H1 (cell line): ENCODE measurements around the gene KRTAP12-3. TPM values are rescaled to one million over a fixed set of nuclear protein-coding genes. Genes with fewer than 3 reads are reported as not detected.

ENCODE experiments used
- CTCF ChIA-PET: fragments of 300-600 bp; sonication (Branson Sonifier 250); formaldehyde crosslinking; loops from one replicate; lab custom pipeline; 2021; ENCODE audit not compliant: partially characterized antibody; lab: Charles Lee
- POLR2A ChIA-PET: fragments of 300-600 bp; sonication (Branson Sonifier 250); formaldehyde crosslinking; loops from one replicate; lab custom pipeline; 2021; ENCODE audit warnings: inconsistent platforms; ENCODE audit not compliant: partially characterized antibody; lab: Charles Lee
- DNase-seq, 2 experiments: peaks; one replicate each; pipeline versions ENCODE4 v3.0.0 to v3.0.0-alpha.2; 2010 to 2022; ENCODE audit warnings: low spot score in 2 of 2, low read depth in 1 of 2, mixed read lengths in 1 of 2
- FAIRE-seq: peaks from 2 replicates; lab custom pipeline; 2011; peaks lifted over from hg19 to GRCh38; lab: Jason Lieb, UNC
- H2AFZ ChIP-seq: 2 replicates; pipeline ENCODE4 v1.8.1; 2012; ENCODE audit warnings: low read length, inconsistent platforms
- H2AK5ac ChIP-seq: 2 replicates; pipeline ENCODE4 v1.6.1; 2013; ENCODE audit warnings: low read depth, low read length
- H2BK120ac ChIP-seq: replicated peaks from 2 replicates; pipeline ENCODE3; 2013; ENCODE audit warnings: low read depth, low read length, inconsistent platforms
- H2BK12ac ChIP-seq: 2 replicates; pipeline ENCODE4 v1.6.1; 2013; ENCODE audit warnings: low read depth, low read length
- H2BK15ac ChIP-seq: 2 replicates; pipeline ENCODE4 v1.6.1; 2013; ENCODE audit warnings: low read length
- H2BK20ac ChIP-seq: 2 replicates; pipeline ENCODE4 v1.6.1; 2013; ENCODE audit warnings: low read length
- H2BK5ac ChIP-seq: 2 replicates; pipeline ENCODE4 v1.6.1; 2013; ENCODE audit warnings: low read depth, low read length
- H3K14ac ChIP-seq: 2 replicates; pipeline ENCODE4 v1.6.1; 2013; ENCODE audit warnings: inconsistent platforms; ENCODE audit not compliant: insufficient read length
- H3K18ac ChIP-seq: 2 replicates; pipeline ENCODE4 v1.6.1; 2013; ENCODE audit warnings: low read length; ENCODE audit errors: extremely low read depth
- H3K23ac ChIP-seq: 2 replicates; pipeline ENCODE4 v1.6.1; 2013; ENCODE audit warnings: inconsistent platforms; ENCODE audit not compliant: insufficient read length
- H3K23me2 ChIP-seq: 2 replicates; pipeline ENCODE4 v1.6.1; 2013; ENCODE audit warnings: low read depth, low read length
- H3K27ac ChIP-seq: 2 replicates; pipeline ENCODE4 v1.6.1; 2011; ENCODE audit warnings: low read depth, low read length, inconsistent platforms
- H3K27me3 ChIP-seq, 4 experiments: replicated peaks in 1 of 4; 1 replicate in 1 of 4; 2 replicates in 3 of 4; pipeline versions ENCODE4 v1.6.1 to v1.8.1; 2011 to 2013; ENCODE audit warnings: low read length in 3 of 4, mild to moderate bottlenecking in 3 of 4, inconsistent platforms in 2 of 4, mixed read lengths in 2 of 4, moderate library complexity in 1 of 4; ENCODE audit not compliant: control insufficient read depth in 3 of 4, insufficient read depth in 3 of 4; ENCODE audit errors: extremely low read depth in 1 of 4
- H3K36me3 ChIP-seq, 4 experiments: 2 replicates each; pipeline versions ENCODE4 v1.6.1 to v1.8.1; 2011 to 2013; ENCODE audit warnings: mild to moderate bottlenecking in 4 of 4, low read length in 3 of 4, moderate library complexity in 2 of 4, control low read depth in 1 of 4, inconsistent platforms in 1 of 4; ENCODE audit not compliant: insufficient read depth in 4 of 4, control insufficient read depth in 2 of 4
- H3K4ac ChIP-seq: replicated peaks from 2 replicates; pipeline ENCODE3; 2013; ENCODE audit warnings: low read length, low read depth, mixed read lengths, inconsistent platforms; ENCODE audit not compliant: insufficient read length
- H3K4me1 ChIP-seq, 4 experiments: replicated peaks in 1 of 4; 1 replicate in 1 of 4; 2 replicates in 3 of 4; pipeline versions ENCODE4 v1.6.1 to v1.8.1; 2011 to 2013; ENCODE audit warnings: low read length in 3 of 4, inconsistent platforms in 2 of 4, mixed read lengths in 1 of 4; ENCODE audit not compliant: insufficient read depth in 4 of 4, control insufficient read depth in 3 of 4
- H3K4me2 ChIP-seq, 2 experiments: 2 replicates each; pipeline versions ENCODE4 v1.6.1 to v1.8.1; 2011 to 2013; ENCODE audit warnings: low read depth in 2 of 2, low read length in 2 of 2, control low read depth in 1 of 2, inconsistent platforms in 1 of 2, mild to moderate bottlenecking in 1 of 2; ENCODE audit not compliant: insufficient read depth in 1 of 2
- H3K4me3 ChIP-seq, 4 experiments: fragments of 200-600, 300-600 bp in 1 of 4; sonication (generic), shearing (Covaris generic), sonication (Bioruptor Twin) in 1 of 4; 2 replicates each; pipeline versions ENCODE4 v1.5.1 to v1.8.1; 2011 to 2016; ENCODE audit warnings: low read length in 4 of 4, low read depth in 3 of 4, control low read depth in 2 of 4, inconsistent platforms in 2 of 4, mild to moderate bottlenecking in 2 of 4, mixed read lengths in 1 of 4, moderate library complexity in 1 of 4; ENCODE audit not compliant: insufficient read depth in 2 of 4; ENCODE audit errors: extremely low read depth in 1 of 4
- H3K56ac ChIP-seq: replicated peaks from 2 replicates; pipeline ENCODE3; 2013; ENCODE audit warnings: low read depth, mild to moderate bottlenecking, mixed read lengths, low read length, inconsistent platforms; ENCODE audit not compliant: insufficient read length
- H3K79me1 ChIP-seq: 2 replicates; pipeline ENCODE4 v1.6.1; 2013; ENCODE audit warnings: low read depth, low read length, control low read depth
- H3K79me2 ChIP-seq, 2 experiments: 2 replicates each; pipeline versions ENCODE4 v1.6.1 to v1.8.1; 2012 to 2013; ENCODE audit warnings: low read length in 2 of 2, mild to moderate bottlenecking in 2 of 2, inconsistent platforms in 1 of 2; ENCODE audit not compliant: insufficient read depth in 2 of 2, control insufficient read depth in 1 of 2
- H3K9ac ChIP-seq, 4 experiments: replicated peaks in 1 of 4; 1 replicate in 1 of 4; 2 replicates in 3 of 4; pipeline versions ENCODE4 v1.6.1 to v1.8.1; 2011 to 2013; ENCODE audit warnings: low read depth in 3 of 4, low read length in 3 of 4, control low read depth in 2 of 4, mild to moderate bottlenecking in 2 of 4, moderate library complexity in 2 of 4, inconsistent platforms in 1 of 4; ENCODE audit errors: extremely low read depth in 1 of 4
- H3K9me3 ChIP-seq, 2 experiments: 2 replicates each; pipeline versions ENCODE4 v1.6.1 to v1.8.1; 2012 to 2013; ENCODE audit warnings: mild to moderate bottlenecking in 2 of 2, moderate library complexity in 2 of 2, control low read depth in 1 of 2, inconsistent platforms in 1 of 2, low read depth in 1 of 2, low read length in 1 of 2, mixed read lengths in 1 of 2; ENCODE audit not compliant: insufficient read depth in 2 of 2
- H4K20me1 ChIP-seq, 2 experiments: replicated peaks in 1 of 2; 2 replicates each; pipeline versions ENCODE3 to v1.8.1; 2011 to 2013; ENCODE audit warnings: inconsistent platforms in 2 of 2, low read length in 2 of 2, mild to moderate bottlenecking in 1 of 2; ENCODE audit not compliant: insufficient read depth in 2 of 2, control insufficient read depth in 1 of 2
- H4K5ac ChIP-seq: 2 replicates; pipeline ENCODE4 v1.6.1; 2013; ENCODE audit warnings: low read length, low read depth, mixed read lengths, inconsistent platforms; ENCODE audit not compliant: insufficient read length
- H4K8ac ChIP-seq: 2 replicates; pipeline ENCODE4 v1.8.0; 2013; ENCODE audit warnings: mild to moderate bottlenecking, moderate library complexity, low read length, inconsistent platforms; ENCODE audit not compliant: insufficient read depth; ENCODE audit errors: extremely low read depth
- H4K91ac ChIP-seq: replicated peaks from 2 replicates; pipeline ENCODE3; 2013; ENCODE audit warnings: low read length, mixed read lengths, inconsistent platforms; ENCODE audit not compliant: insufficient read length
- ATF2 ChIP-seq: IDR thresholded peaks from 2 replicates; pipeline ENCODE4 v1.6.1; 2012; ENCODE audit warnings: low read length, inconsistent platforms
- CBX5 ChIP-seq: fragments of 300-800, 300-1000 bp; sonication (generic); IDR thresholded peaks from 2 replicates; pipeline ENCODE4 v1.7.1; 2016; ENCODE audit warnings: antibody characterized with exemption, low read length, low read depth
- KDM1A ChIP-seq: fragments of 200-600, 300-600 bp; sonication (generic); IDR thresholded peaks from 2 replicates; pipeline ENCODE4 v1.7.1; 2016; ENCODE audit warnings: mild to moderate bottlenecking, low read length, borderline replicate concordance
- NANOG ChIP-seq: IDR thresholded peaks from 2 replicates; pipeline ENCODE4 v1.6.1; 2011; ENCODE audit warnings: low read length, low read depth, mild to moderate bottlenecking, inconsistent platforms; ENCODE audit not compliant: insufficient read depth, poor library complexity, severe bottlenecking
- SIN3A ChIP-seq, 2 experiments: IDR thresholded peaks in 1 of 2; conservative IDR thresholded peaks in 1 of 2; 2 replicates each; pipeline ENCODE4 v1.6.1; 2011 to 2012; ENCODE audit warnings: low read length in 2 of 2, improper control_type of control experiment in 1 of 2, low read depth in 1 of 2, mild to moderate bottlenecking in 1 of 2
- whole genome bisulfite sequencing, 2 experiments: shearing (Covaris generic) in 1 of 2; methylation state at CpG; one replicate each; pipeline versions ENCODE4 v1.1.6 to v1.1.7; 2013 to 2015; ENCODE audit warnings: low lambda C conversion rate in 2 of 2, mixed read lengths in 2 of 2, inconsistent platforms in 1 of 2, low coverage in 1 of 2, missing lambda C conversion rate in 1 of 2; ENCODE audit not compliant: insufficient replicate concordance in 2 of 2, insufficient coverage in 1 of 2, insufficient read length in 1 of 2; ENCODE audit errors: extremely low coverage in 1 of 2, missing lambda C conversion rate in 1 of 2; 5-methylcytosine and 5-hydroxymethylcytosine counted together
- polyA plus RNA-seq, 7 experiments: library from polyadenylated mRNA; depleted of rRNA in 3 of 7; stranded (reverse) in 5 of 7; unstranded in 2 of 7; fragments of >200 nt in 5 of 7; fragments of 200-250 nt in 2 of 7; gene quantifications; 1 replicate in 5 of 7; 2 replicates in 1 of 7; 4 replicates in 1 of 7; pipeline versions ENCODE4 v1.2.1 to v1.2.3, GENCODE V29; 2011 to 2013; ENCODE audit warnings: missing spikeins in 2 of 7, mixed read lengths in 2 of 7
- total RNA-seq: library from RNA; stranded (reverse); fragmentation: NEBNext Ultra II Directional; extraction: Animal tissue kit (Norgen Biotek cat#: 25700); gene quantifications from 2 replicates; pipeline ENCODE4 v1.2.1, GENCODE V29; 2021

KRTAP12-3 gene
- total and polyA plus RNA-seq, 2 of the 8 experiments (the other 6 are each of a cell fraction or from before 2014, with no cell fraction given): not detected

GRCh38 chr21:44681861-44682579, 24.3 kb downstream of the KRTAP12-3 start, which contains the start of gene KRTAP12-1:
KRTAP12-1 (minus strand) TSS chr21:44682163; CDS start chr21:44682123, 40 bp downstream.
- H3K27me3 ChIP-seq: no peaks in the 10 kb centered on the region
- H3K4me3 ChIP-seq: no peak within 1 kb of the TSS
- peak within 1 kb of the TSS; percentile 27; the same call in 1 of the 2 replicates for H2BK12ac ChIP-seq
- no peaks in the 10 kb centered on the region for H3K79me1 ChIP-seq
- H3K4ac ChIP-seq: no peak within 1 kb of the TSS
- no peaks in the 10 kb centered on the region for H3K79me2 ChIP-seq
- no peak within 1 kb of the TSS for H2AK5ac ChIP-seq
- no peak within 1 kb of the TSS for H3K56ac ChIP-seq
- H3K27ac ChIP-seq: no peak within 1 kb of the TSS
- H3K9ac ChIP-seq: no peak within 1 kb of the TSS
- no peak within 1 kb of the TSS for H3K4me2 ChIP-seq
- DNase-seq: no peak
- H2BK120ac ChIP-seq: no peak within 1 kb of the TSS
- H4K20me1 ChIP-seq: no peaks in the 10 kb centered on the region
- no peak within 1 kb of the TSS for H4K91ac ChIP-seq
- no peak within 1 kb of the TSS for H2BK20ac ChIP-seq
- H2BK5ac ChIP-seq: no peak within 1 kb of the TSS
- H3K23ac ChIP-seq: no peak within 1 kb of the TSS
- ChIA-PET CTCF (interaction anchor here (0.5 to 1.5 kb wide), 4 partner anchors 9 to 893 kb away, joined by 3 read pairs; partner anchors contain the start of gene KRTAP10-12), POLR2A (interaction anchor here (0.9 to 1.5 kb wide), 2 partner anchors 10 to 13 kb away, joined by 3 to 5 read pairs; no protein-coding TSS in a partner anchor)
- no peak within 1 kb of the TSS for H3K14ac ChIP-seq
- no peaks in the 10 kb centered on the region for H3K23me2 ChIP-seq
- FAIRE-seq: no peak
- no peaks in the 10 kb centered on the region for H3K9me3 ChIP-seq
- H2BK15ac ChIP-seq: 0 out of 2 replicates have a peak within 1 kb of the TSS, but pooled peaks have one; percentile 61
- no peak within 1 kb of the TSS for H2AFZ ChIP-seq
- H3K4me1 ChIP-seq: peaks cover 4 to 9% (median 6%) of the 10 kb centered on the region in 4 experiments
- 0 out of 8 replicates have a peak, but pooled peaks cover 0 to 2% (median 0%) of the 10 kb centered on the region in 4 experiments for H3K36me3 ChIP-seq
- no peak within 1 kb of the TSS; the same call in 1 of the 2 replicates for H3K18ac ChIP-seq
- H4K5ac ChIP-seq: no peak within 1 kb of the TSS
- H4K8ac ChIP-seq: peak within 1 kb of the TSS; percentile 31; the same call in 1 of the 2 replicates
- 94% methylated on average over 23 of the region's 23 CpGs; no CpG with 5 or more reads in 1 of the 2 experiments for WGBS, 2 experiments
- TF ChIP-seq SIN3A (conservative IDR thresholded peaks at IDR 0.05 in 1 of 2, IDR thresholded peaks at IDR 0.05 in 1 of 2; ENCODE audit: low read depth in 1 of 2, low read length in 2 of 2): no peak
- no peak for TF ChIP-seq NANOG
- no peak for TF ChIP-seq KDM1A
- TF ChIP-seq ATF2: no peak
- no peak for TF ChIP-seq CBX5
